IMR-90 (cell line): Measurements from ENCODE around the gene HNRNPA1L2. TPM values are rescaled to one million over a fixed set of nuclear protein-coding genes. Genes with fewer than 3 reads are reported as not detected.
A peak's percentile ranks its signal among the peaks of the same experiment; 100 is the strongest.

ENCODE experiments used
- ATAC-seq: fragments of 200-7000 bp; cut with Tn5 transposase; 2 replicates; pipeline ENCODE4 v1.9.1; 2020; ENCODE audit warnings: low read depth, mild to moderate bottlenecking, moderate library complexity
- Bru-seq: library from RNA; stranded (reverse); fragments of 400-500 nt; gene quantifications from one replicate; lab custom pipeline; 2021; lab: Mats Ljungman, UMichigan
- BruChase-seq, 2 experiments: library from RNA; stranded (reverse); fragments of 400-500 nt; gene quantifications; one replicate each; lab custom pipeline; 2021; lab: Mats Ljungman, UMichigan
- BruUV-seq: library from RNA; stranded (reverse); fragments of 400-500 nt; replicated peaks from 2 replicates; lab custom pipeline; 2021; lab: Mats Ljungman, UMichigan
- CTCF ChIA-PET: fragments of 300-600 bp; formaldehyde crosslinking; extraction: SDS; loops from one replicate; lab custom pipeline; 2021; ENCODE audit warnings: antibody characterized with exemption; lab: Yijun Ruan, JAX
- POLR2A ChIA-PET: fragments of 300-600 bp; sonication (Branson Sonifier 250); formaldehyde crosslinking; loops from one replicate; lab custom pipeline; 2022; ENCODE audit warnings: antibody characterized with exemption; ENCODE audit not compliant: unreplicated experiment; lab: Charles Lee
- DNase-seq: peaks from one replicate; pipeline ENCODE4 v3.0.0; 2013
- H2AFZ ChIP-seq: replicated peaks from 2 replicates; pipeline ENCODE3; 2013; ENCODE audit warnings: low read length, mild to moderate bottlenecking; ENCODE audit not compliant: poor library complexity
- H2AK5ac ChIP-seq: 2 replicates; pipeline ENCODE4 v1.6.1; 2013; ENCODE audit warnings: low read depth, low read length, inconsistent platforms
- H2AK9ac ChIP-seq: replicated peaks from 2 replicates; pipeline ENCODE3; 2013; ENCODE audit warnings: mild to moderate bottlenecking, low read depth, low read length, moderate library complexity; ENCODE audit not compliant: poor library complexity
- H2BK120ac ChIP-seq: 2 replicates; pipeline ENCODE4 v1.6.1; 2013; ENCODE audit warnings: low read depth, low read length, inconsistent platforms
- H2BK15ac ChIP-seq: 3 replicates; pipeline ENCODE4 v1.6.1; 2013; ENCODE audit warnings: low read depth, low read length, inconsistent platforms
- H2BK20ac ChIP-seq: 2 replicates; pipeline ENCODE4 v1.6.1; 2013; ENCODE audit warnings: low read depth, mild to moderate bottlenecking, inconsistent platforms, low read length, moderate library complexity
- H2BK5ac ChIP-seq: 2 replicates; pipeline ENCODE4 v1.6.1; 2013; ENCODE audit warnings: mild to moderate bottlenecking, low read depth, low read length, inconsistent platforms; ENCODE audit not compliant: poor library complexity, severe bottlenecking
- H3K14ac ChIP-seq: replicated peaks from 2 replicates; pipeline ENCODE4 v1.6.1; 2013; ENCODE audit warnings: low read depth, low read length, inconsistent platforms
- H3K18ac ChIP-seq: 2 replicates; pipeline ENCODE4 v1.6.1; 2013; ENCODE audit warnings: low read depth, low read length, control low read depth
- H3K23ac ChIP-seq: 2 replicates; pipeline ENCODE4 v1.6.1; 2013; ENCODE audit warnings: low read depth, low read length, inconsistent platforms
- H3K27ac ChIP-seq: 2 replicates; pipeline ENCODE4 v1.5.1; 2013; ENCODE audit warnings: mild to moderate bottlenecking, control low read depth, low read length; ENCODE audit not compliant: insufficient read depth
- H3K27me3 ChIP-seq: 2 replicates; pipeline ENCODE4 v1.6.1; 2013; ENCODE audit warnings: low read length; ENCODE audit not compliant: control insufficient read depth, insufficient read depth
- H3K36me3 ChIP-seq: 2 replicates; pipeline ENCODE4 v1.6.1; 2013; ENCODE audit warnings: low read length, mixed read lengths; ENCODE audit not compliant: control insufficient read depth, insufficient read depth
- H3K4ac ChIP-seq: 2 replicates; pipeline ENCODE4 v1.6.1; 2013; ENCODE audit warnings: low read depth, low read length, inconsistent platforms
- H3K4me1 ChIP-seq: 2 replicates; pipeline ENCODE4 v1.6.1; 2013; ENCODE audit warnings: low read length, mixed read lengths; ENCODE audit not compliant: control insufficient read depth, insufficient read depth
- H3K4me2 ChIP-seq: 2 replicates; pipeline ENCODE4 v1.6.1; 2013; ENCODE audit warnings: low read depth, mild to moderate bottlenecking, control low read depth, low read length, moderate library complexity
- H3K4me3 ChIP-seq: 2 replicates; pipeline ENCODE4 v1.5.1; 2013; ENCODE audit warnings: low read depth, mild to moderate bottlenecking, control low read depth, low read length, moderate library complexity; ENCODE audit not compliant: insufficient read depth
- H3K56ac ChIP-seq: 2 replicates; pipeline ENCODE4 v1.6.1; 2013; ENCODE audit warnings: low read length, inconsistent platforms; ENCODE audit not compliant: insufficient read depth; ENCODE audit errors: extremely low read depth
- H3K79me1 ChIP-seq, 2 experiments: 2 replicates each; pipeline ENCODE4 v1.6.1; 2013; ENCODE audit warnings: low read length in 2 of 2, inconsistent platforms in 1 of 2, low read depth in 1 of 2
- H3K9ac ChIP-seq: 2 replicates; pipeline ENCODE4 v1.6.1; 2013; ENCODE audit warnings: low read depth, low read length, control low read depth
- H3K9me1 ChIP-seq: 2 replicates; pipeline ENCODE4 v1.6.1; 2013; ENCODE audit warnings: low read length, inconsistent platforms; ENCODE audit not compliant: insufficient read depth
- H3K9me3 ChIP-seq: 2 replicates; pipeline ENCODE4 v1.6.1; 2013; ENCODE audit warnings: low read length; ENCODE audit not compliant: control insufficient read depth, insufficient read depth
- H4K20me1 ChIP-seq: 2 replicates; pipeline ENCODE4 v1.6.1; 2013; ENCODE audit warnings: low read length, inconsistent platforms; ENCODE audit not compliant: insufficient read depth
- H4K5ac ChIP-seq: 2 replicates; pipeline ENCODE4 v1.6.1; 2013; ENCODE audit warnings: mild to moderate bottlenecking, low read depth, low read length, control low read depth
- H4K8ac ChIP-seq, 2 experiments: 2 replicates each; pipeline ENCODE4 v1.6.1; 2013; ENCODE audit warnings: low read depth in 2 of 2, low read length in 2 of 2, control low read depth in 1 of 2, inconsistent platforms in 1 of 2
- H4K91ac ChIP-seq: 2 replicates; pipeline ENCODE4 v1.6.1; 2013; ENCODE audit warnings: low read depth, low read length, inconsistent platforms; ENCODE audit not compliant: insufficient read depth
- CEBPB ChIP-seq: IDR thresholded peaks from 2 replicates; pipeline ENCODE4 v1.6.1; 2012; ENCODE audit warnings: low read depth, low read length, improper control_type of control experiment
- FOS ChIP-seq: fragments of 150-350 bp; IDR thresholded peaks from 2 replicates; pipeline ENCODE4 v1.6.1; 2016; ENCODE audit warnings: low read depth, low read length
- MAZ ChIP-seq: IDR thresholded peaks from 2 replicates; pipeline ENCODE4 v1.6.1; 2012; ENCODE audit warnings: low read depth, mild to moderate bottlenecking, low read length, improper control_type of control experiment, moderate library complexity, borderline replicate concordance
- MXI1 ChIP-seq: IDR thresholded peaks from 2 replicates; pipeline ENCODE4 v1.6.1; 2012; ENCODE audit warnings: low read depth, mild to moderate bottlenecking, low read length, moderate library complexity, borderline replicate concordance
- NFE2L2 ChIP-seq: fragments of 150-350 bp; IDR thresholded peaks from 2 replicates; pipeline ENCODE4 v1.6.1; 2016; ENCODE audit warnings: low read depth, mild to moderate bottlenecking, low read length
- POLR2A ChIP-seq: IDR thresholded peaks from 2 replicates; pipeline ENCODE4 v1.6.1; 2012; ENCODE audit warnings: mild to moderate bottlenecking, low read depth, low read length
- RFX5 ChIP-seq: IDR thresholded peaks from 2 replicates; pipeline ENCODE4 v1.8.0; 2012; ENCODE audit warnings: low read depth, mild to moderate bottlenecking, low read length, moderate library complexity
- WGBS, 2 experiments: methylation state at CpG; one replicate each; pipeline versions ENCODE4 v1.1.5 to v1.1.7; 2013; ENCODE audit warnings: missing lambda C conversion rate in 2 of 2; ENCODE audit not compliant: insufficient read length in 1 of 2; ENCODE audit errors: extremely low coverage in 2 of 2; 5-methylcytosine and 5-hydroxymethylcytosine counted together
- dilution Hi-C: fragments of 300-500 bp; cut with HindIII; formaldehyde crosslinking; loops from one replicate; pipeline ENCODE4 v1.14.3; 2018; ENCODE audit warnings: low sequenced_read_pairs; ENCODE audit not compliant: unreplicated experiment
- in situ Hi-C: fragments of 300-500 bp; cut with MboI; formaldehyde crosslinking; loops from 3 replicates; pipeline ENCODE4 v1.14.3; 2019; ENCODE audit warnings: low sequenced_read_pairs, inconsistent platforms, mixed read lengths
- intact Hi-C: fragments of 100-400 bp; cut with micrococcal nuclease; formaldehyde crosslinking; loops from 2 replicates; pipeline ENCODE4 v1.10.0; 2022
- long read RNA-seq: library from polyadenylated mRNA; unstranded; transcript quantifications from one replicate; pipeline ENCODE4 v2.0.0, GENCODE V29; 2021; ENCODE audit not compliant: unreplicated experiment
- polyA plus RNA-seq, 3 experiments: library from polyadenylated mRNA; depleted of rRNA; stranded (reverse); fragments of >200 nt; gene quantifications; 2 replicates each; pipeline ENCODE4 v1.2.3, GENCODE V29; 2012; ENCODE audit warnings: low replicate concordance in 1 of 3
- total RNA-seq: library from RNA; depleted of rRNA; stranded (reverse); fragments of >200 nt; gene quantifications from 2 replicates; pipeline ENCODE4 v1.2.3, GENCODE V29; 2012; rRNA removed
- TF ChIP-seq, protein P1 (sequence below): conservative IDR thresholded peaks from 2 replicates; pipeline ENCODE4 v1.5.1; 2012; ENCODE audit warnings: mild to moderate bottlenecking, low read depth, low read length, improper control_type of control experiment
- TF ChIP-seq, protein P2 (sequence below): fragments of 150-350 bp; IDR thresholded peaks from 2 replicates; pipeline ENCODE4 v1.6.1; 2017; ENCODE audit warnings: mild to moderate bottlenecking, antibody characterized with exemption, low read length, low read depth

The HNRNPA1L2 gene
- 3.4 and 3.9 TPM in 2 replicates for total RNA-seq
- 9.1 and 9.3 TPM in 2 replicates for polyA plus RNA-seq (2012; rRNA removed)
- polyA plus RNA-seq (2012; cell fraction: cytosol; rRNA removed) = 0.78 and 1.5 TPM in 2 replicates
- polyA plus RNA-seq (2012; cell fraction: nucleus; rRNA removed; ENCODE audit: low replicate concordance) = 2.4 and 11.3 TPM in 2 replicates
- Bru-seq, nascent RNA = percentile 76 among the genes with signal in this experiment
- percentile 73 among the genes with signal in this experiment for BruChase-seq, experiment 1, labeled RNA remaining after a 6-hour chase
- percentile 86 among the genes with signal in this experiment for BruChase-seq, experiment 2, labeled RNA remaining after a 2-hour chase
- long read RNA-seq = 0 reads

DNA sequence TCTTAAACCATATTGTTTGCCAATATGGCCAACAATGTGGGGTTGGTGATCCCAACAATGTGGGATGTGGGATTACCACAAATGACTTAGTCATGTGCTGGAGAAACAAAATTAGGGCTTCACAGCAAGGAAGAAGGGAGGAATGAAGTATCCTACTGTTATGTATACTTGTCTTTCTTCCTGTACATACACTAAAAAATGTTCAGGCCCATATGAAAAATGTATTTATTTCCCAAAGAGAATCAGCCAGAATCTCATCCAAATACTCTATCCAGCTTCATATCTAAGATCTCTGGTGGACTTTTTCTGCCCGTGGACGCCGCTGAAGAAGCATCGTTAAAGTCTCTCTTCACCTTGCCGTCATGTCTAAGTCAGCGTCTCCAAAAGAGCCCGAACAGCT, at the start of gene HNRNPA1L2:
Gene HNRNPA1L2 (plus strand): TSS at position 301 of the 400 bp plus-strand sequence. CDS start 62 bp downstream, at position 363.
- in situ Hi-C loops = loop anchor here (25.0 kb wide), 1 partner anchor 455 kb away; no protein-coding TSS in a partner anchor
- no peak within 1 kb of the TSS for H2BK5ac ChIP-seq
- DNase-seq = no peak
- ChIA-PET CTCF (no interaction called here), POLR2A (no interaction called here)
- no peaks in the 10 kb centered on the region for H3K79me1 ChIP-seq
- no peak within 1 kb of the TSS for H4K8ac ChIP-seq
- H3K4ac ChIP-seq = no peak within 1 kb of the TSS
- H3K56ac ChIP-seq = no peak within 1 kb of the TSS
- no peak within 1 kb of the TSS for H3K14ac ChIP-seq
- no peak for ATAC-seq
- no peak within 1 kb of the TSS for H2BK20ac ChIP-seq
- WGBS, 2 experiments = 100% methylated on average over 1 of the region's 7 CpGs; no CpG with 5 or more reads in 1 of the 2 experiments
- no peak within 1 kb of the TSS for H3K4me3 ChIP-seq
- H3K9me3 ChIP-seq = no peaks in the 10 kb centered on the region
- intact Hi-C loops = no loop called here
- no peak within 1 kb of the TSS for H3K27ac ChIP-seq
- H3K9ac ChIP-seq = no peak within 1 kb of the TSS
- no peak within 1 kb of the TSS for H2BK15ac ChIP-seq
- peaks cover 8% of the 10 kb centered on the region for H3K36me3 ChIP-seq
- dilution Hi-C loops = no loop called here
- H4K5ac ChIP-seq = no peak within 1 kb of the TSS
- no peaks in the 10 kb centered on the region for H4K20me1 ChIP-seq
- no peak within 1 kb of the TSS for H3K18ac ChIP-seq
- no peaks in the 10 kb centered on the region for H3K27me3 ChIP-seq
- no peak within 1 kb of the TSS for H3K23ac ChIP-seq
- TF ChIP-seq MAZ (no peak), MXI1 (no peak), POLR2A (no peak), NFE2L2 (no peak), FOS (no peak), RFX5 (no peak), CEBPB (no peak)
- TF ChIP-seq, protein P1, sequence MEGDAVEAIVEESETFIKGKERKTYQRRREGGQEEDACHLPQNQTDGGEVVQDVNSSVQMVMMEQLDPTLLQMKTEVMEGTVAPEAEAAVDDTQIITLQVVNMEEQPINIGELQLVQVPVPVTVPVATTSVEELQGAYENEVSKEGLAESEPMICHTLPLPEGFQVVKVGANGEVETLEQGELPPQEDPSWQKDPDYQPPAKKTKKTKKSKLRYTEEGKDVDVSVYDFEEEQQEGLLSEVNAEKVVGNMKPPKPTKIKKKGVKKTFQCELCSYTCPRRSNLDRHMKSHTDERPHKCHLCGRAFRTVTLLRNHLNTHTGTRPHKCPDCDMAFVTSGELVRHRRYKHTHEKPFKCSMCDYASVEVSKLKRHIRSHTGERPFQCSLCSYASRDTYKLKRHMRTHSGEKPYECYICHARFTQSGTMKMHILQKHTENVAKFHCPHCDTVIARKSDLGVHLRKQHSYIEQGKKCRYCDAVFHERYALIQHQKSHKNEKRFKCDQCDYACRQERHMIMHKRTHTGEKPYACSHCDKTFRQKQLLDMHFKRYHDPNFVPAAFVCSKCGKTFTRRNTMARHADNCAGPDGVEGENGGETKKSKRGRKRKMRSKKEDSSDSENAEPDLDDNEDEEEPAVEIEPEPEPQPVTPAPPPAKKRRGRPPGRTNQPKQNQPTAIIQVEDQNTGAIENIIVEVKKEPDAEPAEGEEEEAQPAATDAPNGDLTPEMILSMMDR = no peak
- TF ChIP-seq, protein P2, sequence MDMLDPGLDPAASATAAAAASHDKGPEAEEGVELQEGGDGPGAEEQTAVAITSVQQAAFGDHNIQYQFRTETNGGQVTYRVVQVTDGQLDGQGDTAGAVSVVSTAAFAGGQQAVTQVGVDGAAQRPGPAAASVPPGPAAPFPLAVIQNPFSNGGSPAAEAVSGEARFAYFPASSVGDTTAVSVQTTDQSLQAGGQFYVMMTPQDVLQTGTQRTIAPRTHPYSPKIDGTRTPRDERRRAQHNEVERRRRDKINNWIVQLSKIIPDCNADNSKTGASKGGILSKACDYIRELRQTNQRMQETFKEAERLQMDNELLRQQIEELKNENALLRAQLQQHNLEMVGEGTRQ = no peak
- H2BK120ac ChIP-seq = no peak within 1 kb of the TSS
- no peak within 1 kb of the TSS for H2AFZ ChIP-seq
- no peaks in the 10 kb centered on the region for H3K4me1 ChIP-seq
- BruUV-seq = no TSS peak
- no peak within 1 kb of the TSS for H2AK5ac ChIP-seq
- no peak within 1 kb of the TSS for H3K4me2 ChIP-seq
- no peak within 1 kb of the TSS for H2AK9ac ChIP-seq
- no peak within 1 kb of the TSS for H4K91ac ChIP-seq
- H3K9me1 ChIP-seq = no peaks in the 10 kb centered on the region; the same call in 1 of the 2 replicates
